ENCODE results near the gene LRTM2. TPM values are rescaled to one million over a fixed set of nuclear protein-coding genes. Genes with fewer than 3 reads are reported as not detected.

LRTM2 gene
- total RNA-seq, 1 donor from 2014 or later: not detected

GRCh38 chr12:1822699-1823098 lies 2.3 kb downstream of the LRTM2 start:
- Mint-ChIP-seq H3K4me3 (no peak overlapping the region), H3K36me3 (ENCODE audit: low read depth) (no peaks in the 10 kb centered on the region), H3K9me3 (no peaks in the 10 kb centered on the region), H3K27me3 (peaks cover 39% of the 10 kb centered on the region), H3K27ac (no peak overlapping the region), H3K4me1 (peaks cover 4% of the 10 kb centered on the region)
- ChIA-PET POLR2A (no interaction called here), CTCF (no interaction called here)
- intact Hi-C loops (cut with micrococcal nuclease): no loop called here
- no peak for ATAC-seq (ENCODE audit: low read depth)
- TF ChIP-seq, protein P1, sequence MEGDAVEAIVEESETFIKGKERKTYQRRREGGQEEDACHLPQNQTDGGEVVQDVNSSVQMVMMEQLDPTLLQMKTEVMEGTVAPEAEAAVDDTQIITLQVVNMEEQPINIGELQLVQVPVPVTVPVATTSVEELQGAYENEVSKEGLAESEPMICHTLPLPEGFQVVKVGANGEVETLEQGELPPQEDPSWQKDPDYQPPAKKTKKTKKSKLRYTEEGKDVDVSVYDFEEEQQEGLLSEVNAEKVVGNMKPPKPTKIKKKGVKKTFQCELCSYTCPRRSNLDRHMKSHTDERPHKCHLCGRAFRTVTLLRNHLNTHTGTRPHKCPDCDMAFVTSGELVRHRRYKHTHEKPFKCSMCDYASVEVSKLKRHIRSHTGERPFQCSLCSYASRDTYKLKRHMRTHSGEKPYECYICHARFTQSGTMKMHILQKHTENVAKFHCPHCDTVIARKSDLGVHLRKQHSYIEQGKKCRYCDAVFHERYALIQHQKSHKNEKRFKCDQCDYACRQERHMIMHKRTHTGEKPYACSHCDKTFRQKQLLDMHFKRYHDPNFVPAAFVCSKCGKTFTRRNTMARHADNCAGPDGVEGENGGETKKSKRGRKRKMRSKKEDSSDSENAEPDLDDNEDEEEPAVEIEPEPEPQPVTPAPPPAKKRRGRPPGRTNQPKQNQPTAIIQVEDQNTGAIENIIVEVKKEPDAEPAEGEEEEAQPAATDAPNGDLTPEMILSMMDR (IDR thresholded peaks at IDR 0.05): no peak
- no peak for DNase-seq

DNA sequence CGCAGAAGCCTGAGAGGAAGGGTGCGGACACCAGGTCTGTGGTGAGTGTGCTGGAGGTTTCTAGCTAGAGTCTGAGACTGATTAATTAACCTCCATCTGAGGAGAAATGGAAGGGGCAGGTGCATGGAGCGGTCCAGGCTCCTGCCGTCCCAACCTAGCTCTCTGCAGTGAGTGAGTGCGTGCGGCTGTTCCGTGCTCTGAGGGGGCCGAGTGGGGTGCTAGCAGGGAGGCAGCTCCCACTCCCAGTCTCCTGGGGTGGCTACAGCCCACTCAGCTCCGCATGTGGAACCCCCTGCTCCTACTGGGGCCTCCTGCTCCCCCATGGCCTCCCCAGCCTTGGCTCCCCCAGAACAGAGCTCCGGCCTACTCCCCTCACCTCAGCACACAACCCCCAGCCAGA lies 2.9 kb downstream of the LRTM2 start:
- no peak overlapping the region for H3K4me3 Mint-ChIP-seq
- H3K9me3 Mint-ChIP-seq: no peaks in the 10 kb centered on the region
- CTCF ChIA-PET: no interaction called here
- POLR2A ChIA-PET: no interaction called here
- intact Hi-C loops (cut with micrococcal nuclease): no loop called here
- ATAC-seq (ENCODE audit: low read depth) (no peak), DNase-seq (no peak)
- peaks cover 39% of the 10 kb centered on the region for H3K27me3 Mint-ChIP-seq
- no peaks in the 10 kb centered on the region for H3K36me3 Mint-ChIP-seq (ENCODE audit: low read depth)
- TF ChIP-seq, protein P1 (IDR thresholded peaks at IDR 0.05): no peak
- no peak overlapping the region for H3K27ac Mint-ChIP-seq
- peaks cover 4% of the 10 kb centered on the region for H3K4me1 Mint-ChIP-seq

DNA sequence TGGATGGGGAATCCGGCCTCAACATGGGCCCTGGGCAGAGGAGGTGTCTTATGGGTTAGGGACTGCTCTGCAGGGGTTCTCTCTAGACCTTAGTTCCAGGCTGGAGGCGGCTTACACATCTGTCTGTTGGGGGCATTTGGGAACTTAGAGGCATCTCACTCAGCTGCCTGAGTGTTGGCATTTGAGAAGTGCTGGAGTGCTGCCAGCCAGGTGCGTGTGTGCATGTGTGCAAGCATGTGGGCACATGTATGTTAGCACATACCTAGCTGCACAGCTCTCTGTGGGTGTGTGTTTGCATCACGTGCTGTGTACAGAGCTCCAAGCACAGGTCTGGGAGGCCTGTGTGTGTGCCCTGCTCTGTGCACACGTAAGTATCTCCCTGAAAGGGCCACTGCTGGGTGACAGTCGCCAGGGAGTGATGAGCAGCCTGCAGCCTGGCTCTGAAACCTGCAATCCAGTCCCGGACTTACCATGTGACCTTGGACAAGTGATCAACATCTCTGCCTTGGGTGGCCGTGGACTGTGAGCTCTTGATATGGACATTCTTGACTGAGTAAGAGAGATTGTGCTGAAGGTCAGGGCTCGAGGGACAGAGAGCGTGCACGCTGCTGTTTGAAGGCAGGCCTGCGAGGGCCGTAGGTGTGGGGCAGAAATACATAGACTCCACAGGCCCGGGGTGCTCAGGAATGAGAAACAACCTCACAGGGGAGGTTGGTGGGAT lies 5.2 kb downstream of the LRTM2 start:
- intact Hi-C loops (cut with micrococcal nuclease): no loop called here
- TF ChIP-seq, protein P1 (IDR thresholded peaks at IDR 0.05): no peak
- Mint-ChIP-seq H3K4me3 (no peak overlapping the region), H3K36me3 (ENCODE audit: low read depth) (no peaks in the 10 kb centered on the region), H3K27ac (no peak overlapping the region), H3K4me1 (peaks cover 4% of the 10 kb centered on the region), H3K27me3 (peaks cover 39% of the 10 kb centered on the region), H3K9me3 (no peaks in the 10 kb centered on the region)
- ATAC-seq (ENCODE audit: low read depth): no peak
- no peak for DNase-seq
- ChIA-PET CTCF (no interaction called here), POLR2A (no interaction called here)

GRCh38 chr12:1826401-1826800 lies 6.0 kb downstream of the LRTM2 start:
- TF ChIP-seq, protein P1 (IDR thresholded peaks at IDR 0.05): no peak
- H3K27ac Mint-ChIP-seq: no peak overlapping the region
- H3K9me3 Mint-ChIP-seq: no peaks in the 10 kb centered on the region
- peaks cover 4% of the 10 kb centered on the region for H3K4me1 Mint-ChIP-seq
- no peak for ATAC-seq (ENCODE audit: low read depth)
- intact Hi-C loops (cut with micrococcal nuclease): no loop called here
- H3K4me3 Mint-ChIP-seq: no peak overlapping the region
- H3K36me3 Mint-ChIP-seq (ENCODE audit: low read depth): no peaks in the 10 kb centered on the region
- ChIA-PET POLR2A (no interaction called here), CTCF (no interaction called here)
- no peak for DNase-seq
- H3K27me3 Mint-ChIP-seq: peaks cover 39% of the 10 kb centered on the region

DNA sequence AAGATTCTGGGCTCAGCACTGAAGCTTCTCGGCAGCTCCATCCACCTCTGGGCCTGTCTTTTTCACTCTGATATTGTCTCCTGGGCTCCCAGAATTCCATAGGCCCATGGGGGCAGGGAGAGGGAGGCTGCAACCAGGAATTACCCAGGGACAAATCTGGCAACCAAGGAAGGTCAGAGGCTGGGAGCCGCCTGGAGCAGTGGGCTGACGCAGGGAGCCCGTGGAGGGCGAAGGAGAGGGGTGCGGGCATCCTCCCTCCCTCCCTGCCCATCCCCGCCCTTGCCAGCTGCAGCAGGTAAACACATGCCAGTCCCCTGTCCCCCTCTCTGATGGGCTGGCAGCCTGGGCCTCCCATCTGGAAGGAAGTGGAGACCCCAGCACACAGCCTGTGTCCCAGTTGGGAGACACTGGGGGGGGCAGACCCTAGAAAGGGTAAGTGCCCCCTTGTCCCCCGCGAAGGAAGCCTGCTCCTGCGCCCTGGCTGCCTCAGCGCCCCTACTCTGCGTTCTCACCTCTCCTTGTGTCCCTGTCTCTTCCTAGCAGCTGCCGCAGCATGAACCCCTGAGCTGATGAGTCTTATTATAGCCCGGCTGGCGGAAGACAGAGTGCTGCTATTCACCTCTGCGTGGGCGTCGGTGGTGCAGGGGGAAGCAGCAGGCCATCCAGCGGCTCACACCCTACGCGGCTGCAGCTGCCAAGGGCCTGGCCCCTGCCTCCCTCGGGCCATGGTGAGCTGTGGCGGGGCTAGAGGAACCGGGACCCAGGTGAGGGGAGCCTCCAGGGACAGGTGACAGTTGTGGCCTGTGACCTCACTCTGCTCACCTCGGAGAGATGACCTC lies 6.7 kb downstream of the LRTM2 start:
- ATAC-seq (ENCODE audit: low read depth): no peak
- Mint-ChIP-seq H3K4me3 (no peak overlapping the region), H3K27me3 (peaks cover 41% of the 10 kb centered on the region), H3K27ac (no peak overlapping the region), H3K4me1 (peaks cover 4% of the 10 kb centered on the region), H3K36me3 (ENCODE audit: low read depth) (no peaks in the 10 kb centered on the region), H3K9me3 (no peaks in the 10 kb centered on the region)
- DNase-seq: no peak
- ChIA-PET CTCF (no interaction called here), POLR2A (no interaction called here)
- TF ChIP-seq, protein P1 (IDR thresholded peaks at IDR 0.05): no peak
- intact Hi-C loops (cut with micrococcal nuclease): no loop called here

All from activated B cell treated with CpG ODN at 0.5 μM for 24 hours (primary cell).